PC-9 (cell line): ENCODE data around the gene CRTC3.

Experiments
- CTCF ChIP-seq: fragments of 200-600 bp; sonication (generic); conservative IDR thresholded peaks from 2 replicates; pipeline ENCODE4 v1.6.1; 2017; ENCODE audit warnings: mixed run types, antibody characterized with exemption, mild to moderate bottlenecking, moderate library complexity
- EZH2 ChIP-seq: fragments of 200-600 bp; sonication (generic); IDR thresholded peaks from 2 replicates; pipeline ENCODE4 v1.8.0; 2017; ENCODE audit warnings: antibody characterized with exemption, low read depth

GRCh38 chr15:90679959-90680358 lies 150.2 kb downstream of the CRTC3 start:
- TF ChIP-seq CTCF (no peak), EZH2 (no peak)
